DOHH2 (cell line): Measurements from ENCODE around the gene ETV5.

Experiments
- H3F3A ChIP-seq: fragments of 200-600 bp; sonication (generic), shearing (Covaris generic); 2 replicates; pipeline ENCODE4 v1.6.0; 2016; ENCODE audit warnings: antibody characterized with exemption, mild to moderate bottlenecking; ENCODE audit not compliant: control insufficient read depth, insufficient read depth
- H3K27ac ChIP-seq: fragments of 200-600 bp; sonication (generic); 2 replicates; pipeline ENCODE4 v1.5.1; 2014; ENCODE audit warnings: low read depth, mild to moderate bottlenecking, low read length, moderate library complexity
- H3K27me3 ChIP-seq: fragments of 200-600 bp; sonication (generic); 2 replicates; pipeline ENCODE4 v1.6.1; 2014; ENCODE audit warnings: mild to moderate bottlenecking, low read length, mixed read lengths; ENCODE audit not compliant: control insufficient read depth
- H3K36me3 ChIP-seq: fragments of 200-600 bp; sonication (generic); 2 replicates; pipeline ENCODE4 v1.6.1; 2014; ENCODE audit warnings: mild to moderate bottlenecking, low read length, moderate library complexity, mixed read lengths; ENCODE audit not compliant: control insufficient read depth
- H3K4me1 ChIP-seq: fragments of 200-600 bp; sonication (generic); 2 replicates; pipeline ENCODE4 v1.6.1; 2014; ENCODE audit warnings: mild to moderate bottlenecking, low read length, mixed read lengths; ENCODE audit not compliant: control insufficient read depth
- H3K4me2 ChIP-seq: fragments of 200-600 bp; sonication (generic); 2 replicates; pipeline ENCODE4 v1.6.0; 2014; ENCODE audit warnings: mild to moderate bottlenecking, low read length, moderate library complexity
- H3K4me3 ChIP-seq: fragments of 200-600 bp; sonication (generic); 2 replicates; pipeline ENCODE4 v1.5.1; 2014; ENCODE audit warnings: mild to moderate bottlenecking, low read length, mixed read lengths
- H3K79me2 ChIP-seq: fragments of 200-600 bp; sonication (generic); 2 replicates; pipeline ENCODE4 v1.6.1; 2014; ENCODE audit warnings: mild to moderate bottlenecking, low read length, mixed read lengths; ENCODE audit not compliant: control insufficient read depth
- H3K9me2 ChIP-seq: fragments of 200-600 bp; sonication (generic); replicated peaks from 2 replicates; pipeline ENCODE4 v1.6.1; 2014; ENCODE audit warnings: mild to moderate bottlenecking, low read length, mixed read lengths; ENCODE audit not compliant: control insufficient read depth
- H3K9me3 ChIP-seq: fragments of 200-600 bp; sonication (generic); 2 replicates; pipeline ENCODE4 v1.6.1; 2014; ENCODE audit warnings: antibody characterized with exemption, low read length, mixed read lengths; ENCODE audit not compliant: control insufficient read depth, insufficient read depth
- H4K20me1 ChIP-seq: fragments of 200-600 bp; sonication (generic); 2 replicates; pipeline ENCODE4 v1.6.0; 2014; ENCODE audit warnings: low read depth, mild to moderate bottlenecking, antibody characterized with exemption, low read length, moderate library complexity; ENCODE audit not compliant: control insufficient read depth, insufficient read depth
- CTCF ChIP-seq: fragments of 200-600 bp; sonication (generic); IDR thresholded peaks from one replicate; pipeline ENCODE4 v1.5.1; 2014; ENCODE audit warnings: antibody characterized with exemption, mild to moderate bottlenecking, low read depth, low read length; ENCODE audit not compliant: poor library complexity, severe bottlenecking
- EZH2phosphoT487 ChIP-seq: fragments of 200-600 bp; sonication (generic); IDR thresholded peaks from 2 replicates; pipeline ENCODE4 v1.6.1; 2017; ENCODE audit warnings: borderline replicate concordance, mild to moderate bottlenecking, antibody characterized with exemption, low read length, moderate library complexity, mixed read lengths

ETV5 gene

GRCh38 chr3:186105543-186105942 lies 3.3 kb downstream of the ETV5 start:
- no peaks in the 10 kb centered on the region for H3K36me3 ChIP-seq
- H3F3A ChIP-seq: no peaks in the 10 kb centered on the region
- H4K20me1 ChIP-seq: peaks cover 6% of the 10 kb centered on the region; the same call in 1 of the 2 replicates
- peaks cover 71% of the 10 kb centered on the region for H3K27me3 ChIP-seq
- TF ChIP-seq EZH2phosphoT487 (no peak), CTCF (no peak)
- H3K4me3 ChIP-seq: no peak overlapping the region
- H3K9me2 ChIP-seq: no peaks in the 10 kb centered on the region
- no peaks in the 10 kb centered on the region for H3K79me2 ChIP-seq
- no peak overlapping the region for H3K4me2 ChIP-seq
- peaks cover 26% of the 10 kb centered on the region for H3K4me1 ChIP-seq
- no peaks in the 10 kb centered on the region for H3K9me3 ChIP-seq
- no peak overlapping the region for H3K27ac ChIP-seq

- Histone ChIP-seq H3K9me3 (no peaks in the 10 kb centered on the region), H3K9me2 (no peaks in the 10 kb centered on the region), H3K27ac (no peak overlapping the region), H3K79me2 (no peaks in the 10 kb centered on the region), H3K4me3 (no peak overlapping the region), H3K27me3 (peaks cover 62% of the 10 kb centered on the region), H4K20me1 (peaks cover 6% of the 10 kb centered on the region; the same call in 1 of the 2 replicates), H3K36me3 (no peaks in the 10 kb centered on the region), H3F3A (no peaks in the 10 kb centered on the region), H3K4me2 (no peak overlapping the region), H3K4me1 (peaks cover 4% of the 10 kb centered on the region)
- TF ChIP-seq CTCF: no peak
- no peak for TF ChIP-seq EZH2phosphoT487
These were observed 6.2 kb downstream of the ETV5 start for GRCh38 chr3:186102687-186103086.

GRCh38 chr3:186100398-186100797 lies 8.5 kb downstream of the ETV5 start:
- no peaks in the 10 kb centered on the region for H3K9me2 ChIP-seq
- no peak overlapping the region for H3K4me2 ChIP-seq
- no peak overlapping the region for H3K27ac ChIP-seq
- no peak for TF ChIP-seq CTCF
- TF ChIP-seq EZH2phosphoT487: no peak
- no peak overlapping the region for H3K4me3 ChIP-seq
- H3K27me3 ChIP-seq: peaks cover 49% of the 10 kb centered on the region
- no peaks in the 10 kb centered on the region for H3F3A ChIP-seq
- no peaks in the 10 kb centered on the region for H3K9me3 ChIP-seq
- no peaks in the 10 kb centered on the region; the same call in 1 of the 2 replicates for H3K4me1 ChIP-seq
- H3K79me2 ChIP-seq: no peaks in the 10 kb centered on the region
- H3K36me3 ChIP-seq: no peaks in the 10 kb centered on the region
- no peaks in the 10 kb centered on the region for H4K20me1 ChIP-seq

GRCh38 chr3:186099178-186099577 lies 9.7 kb downstream of the ETV5 start:
- Histone ChIP-seq H3K9me3 (no peaks in the 10 kb centered on the region), H3K79me2 (no peaks in the 10 kb centered on the region), H3K4me2 (no peak overlapping the region), H3K4me1 (no peaks in the 10 kb centered on the region), H3K27me3 (peaks cover 43% of the 10 kb centered on the region), H3K36me3 (no peaks in the 10 kb centered on the region), H3K4me3 (no peak overlapping the region), H3K9me2 (no peaks in the 10 kb centered on the region), H3K27ac (no peak overlapping the region), H4K20me1 (no peaks in the 10 kb centered on the region), H3F3A (no peaks in the 10 kb centered on the region)
- TF ChIP-seq EZH2phosphoT487: no peak
- TF ChIP-seq CTCF: no peak
